Upper lobe of right lung (tissue), 1 donor: ENCODE results near the gene SHANK1. TPM values are rescaled to one million over a fixed set of nuclear protein-coding genes. Genes with fewer than 3 reads are reported as not detected.

Experiments used
- ATAC-seq: fragments of 200-7000 bp; cut with Tn5 transposase; one replicate; pipeline ENCODE4 v1.9.1; 2020; ENCODE audit warnings: mild to moderate bottlenecking, moderate library complexity
- DNase-seq: peaks from one replicate; pipeline ENCODE4 v3.0.0-alpha.2; 2020
- H3K27ac ChIP-seq: fragments of 200-600 bp; one replicate; pipeline ENCODE4 v1.8.0; 2022
- H3K27me3 ChIP-seq: fragments of 200-600 bp; one replicate; pipeline ENCODE4 v1.8.0; 2022; ENCODE audit warnings: mild to moderate bottlenecking
- H3K36me3 ChIP-seq: fragments of 200-600 bp; one replicate; pipeline ENCODE4 v1.8.0; 2022
- H3K4me1 ChIP-seq: fragments of 200-600 bp; one replicate; pipeline ENCODE4 v1.8.0; 2022
- H3K4me3 ChIP-seq: fragments of 200-600 bp; one replicate; pipeline ENCODE4 v1.8.0; 2022; ENCODE audit warnings: mild to moderate bottlenecking
- H3K9me3 ChIP-seq: fragments of 200-600 bp; one replicate; pipeline ENCODE4 v1.8.0; 2022
- intact Hi-C: fragments of 100-400 bp; cut with DNase I; formaldehyde crosslinking; loops from one replicate; pipeline ENCODE4 v1.11.0; 2022
- total RNA-seq: library from RNA; stranded (reverse); fragmentation: NEBNext Ultra II Directional; extraction: Animal tissue kit (Norgen Biotek cat#: 25700); gene quantifications from one replicate; pipeline ENCODE4 v1.2.1, GENCODE V29; 2021
- TF ChIP-seq, protein P1 (sequence below): fragments of 200-600 bp; IDR thresholded peaks from one replicate; pipeline ENCODE4 v1.8.0; 2022; ENCODE audit warnings: antibody characterized with exemption
- donor health status: DM: no; HTN: yes; CAD: no; lungs with severe emphysema.

SHANK1 gene
- total RNA-seq, 1 donor from 2014 or later: 0.35 TPM

DNA sequence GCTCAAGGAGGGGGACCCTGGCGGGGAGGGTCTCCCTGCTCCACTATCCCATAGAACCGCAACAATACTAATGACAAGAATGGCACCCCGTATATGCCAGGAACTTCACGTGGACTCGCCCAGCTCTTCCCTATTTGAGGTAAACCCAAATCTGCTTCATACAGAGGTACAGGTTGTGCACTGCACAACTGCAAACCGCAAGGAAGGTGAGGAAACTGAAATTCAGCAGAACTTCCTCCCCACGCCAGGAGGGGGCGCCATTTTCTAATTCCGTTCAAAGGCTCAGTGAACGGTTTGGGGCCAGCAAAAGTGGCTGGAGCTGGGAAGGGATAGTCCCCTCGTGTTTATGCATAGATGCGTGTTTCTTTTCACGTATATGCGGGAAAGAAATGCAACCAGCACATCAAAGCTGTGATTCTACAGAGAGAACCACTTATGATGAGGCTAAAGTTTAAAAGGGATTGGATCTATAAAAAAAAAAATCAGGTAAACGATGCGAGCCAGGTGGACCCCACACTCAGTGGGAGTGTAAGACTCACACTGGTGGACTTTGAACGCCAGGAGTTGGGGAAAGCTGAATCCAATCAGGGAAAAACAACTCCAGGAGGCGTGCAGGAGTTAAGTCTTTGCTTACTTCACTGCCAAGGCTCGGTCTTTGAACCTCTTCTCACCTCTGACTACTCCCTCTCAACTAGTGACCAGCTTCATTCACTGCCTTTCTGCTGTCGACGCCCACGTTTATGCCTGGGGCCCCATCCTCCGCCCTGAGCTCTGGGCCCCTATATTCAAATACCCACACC, 50.1 kb downstream of the SHANK1 start:
- Histone ChIP-seq H3K27ac (no peak overlapping the region), H3K36me3 (no peaks in the 10 kb centered on the region), H3K27me3 (peaks cover 51% of the 10 kb centered on the region), H3K9me3 (no peaks in the 10 kb centered on the region), H3K4me3 (no peak overlapping the region), H3K4me1 (no peaks in the 10 kb centered on the region)
- ATAC-seq: peak; percentile 57
- TF ChIP-seq, protein P1, sequence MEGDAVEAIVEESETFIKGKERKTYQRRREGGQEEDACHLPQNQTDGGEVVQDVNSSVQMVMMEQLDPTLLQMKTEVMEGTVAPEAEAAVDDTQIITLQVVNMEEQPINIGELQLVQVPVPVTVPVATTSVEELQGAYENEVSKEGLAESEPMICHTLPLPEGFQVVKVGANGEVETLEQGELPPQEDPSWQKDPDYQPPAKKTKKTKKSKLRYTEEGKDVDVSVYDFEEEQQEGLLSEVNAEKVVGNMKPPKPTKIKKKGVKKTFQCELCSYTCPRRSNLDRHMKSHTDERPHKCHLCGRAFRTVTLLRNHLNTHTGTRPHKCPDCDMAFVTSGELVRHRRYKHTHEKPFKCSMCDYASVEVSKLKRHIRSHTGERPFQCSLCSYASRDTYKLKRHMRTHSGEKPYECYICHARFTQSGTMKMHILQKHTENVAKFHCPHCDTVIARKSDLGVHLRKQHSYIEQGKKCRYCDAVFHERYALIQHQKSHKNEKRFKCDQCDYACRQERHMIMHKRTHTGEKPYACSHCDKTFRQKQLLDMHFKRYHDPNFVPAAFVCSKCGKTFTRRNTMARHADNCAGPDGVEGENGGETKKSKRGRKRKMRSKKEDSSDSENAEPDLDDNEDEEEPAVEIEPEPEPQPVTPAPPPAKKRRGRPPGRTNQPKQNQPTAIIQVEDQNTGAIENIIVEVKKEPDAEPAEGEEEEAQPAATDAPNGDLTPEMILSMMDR: peak; percentile 77
- no peak for DNase-seq
- intact Hi-C loops: no loop called here

DNA sequence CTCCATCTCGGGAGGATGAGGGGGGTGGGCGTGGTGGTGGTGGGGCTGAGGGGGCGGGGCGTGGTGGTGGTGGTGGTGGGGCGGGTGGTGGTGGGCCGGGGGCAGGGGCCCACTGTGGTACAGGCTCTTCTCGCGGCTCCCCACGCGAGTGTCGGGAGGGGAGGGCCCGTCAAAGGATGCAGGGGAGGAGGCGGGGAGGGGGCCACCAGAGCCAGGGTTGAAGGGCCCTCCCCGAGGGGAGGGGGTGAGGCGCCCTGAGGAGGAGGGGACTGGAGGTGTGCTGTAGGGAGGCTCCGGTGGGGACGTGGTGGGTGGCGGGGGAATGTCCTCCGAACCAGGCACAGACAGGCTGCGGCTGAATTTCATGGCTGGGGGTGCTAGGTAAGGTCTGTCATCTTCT, 50.7 kb downstream of the SHANK1 start:
- Histone ChIP-seq H3K4me3 (no peak overlapping the region), H3K27me3 (peaks cover 54% of the 10 kb centered on the region), H3K27ac (no peak overlapping the region), H3K36me3 (no peaks in the 10 kb centered on the region), H3K4me1 (no peaks in the 10 kb centered on the region), H3K9me3 (no peaks in the 10 kb centered on the region)
- ATAC-seq (no peak), DNase-seq (no peak)
- TF ChIP-seq, protein P1: no peak
- intact Hi-C loops: no loop called here

DNA sequence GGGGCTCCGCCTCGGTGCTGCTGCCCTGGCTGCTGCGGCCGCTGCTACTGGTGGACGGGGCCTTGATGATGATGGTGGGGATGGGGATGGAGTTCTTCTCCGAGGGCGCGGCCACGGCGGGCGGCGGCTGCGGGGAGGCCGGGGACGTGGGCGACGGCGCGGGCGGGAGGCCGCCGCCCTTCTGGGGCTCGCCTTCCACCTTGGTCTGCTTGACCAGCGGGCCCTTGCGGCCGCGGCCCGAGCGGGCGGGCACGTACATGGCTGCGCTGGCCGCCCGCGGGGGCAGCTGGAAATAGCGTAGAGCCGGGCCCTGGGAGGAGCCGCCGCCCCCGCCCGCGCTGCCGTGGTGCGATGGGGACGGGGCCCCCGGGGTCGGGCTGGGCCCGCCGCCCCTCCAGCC, 51.2 kb downstream of the SHANK1 start:
- ATAC-seq: no peak
- Histone ChIP-seq H3K27me3 (peaks cover 54% of the 10 kb centered on the region), H3K4me1 (no peaks in the 10 kb centered on the region), H3K36me3 (no peaks in the 10 kb centered on the region), H3K4me3 (no peak overlapping the region), H3K9me3 (no peaks in the 10 kb centered on the region), H3K27ac (no peak overlapping the region)
- intact Hi-C loops: no loop called here
- TF ChIP-seq, protein P1: no peak
- no peak for DNase-seq

DNA sequence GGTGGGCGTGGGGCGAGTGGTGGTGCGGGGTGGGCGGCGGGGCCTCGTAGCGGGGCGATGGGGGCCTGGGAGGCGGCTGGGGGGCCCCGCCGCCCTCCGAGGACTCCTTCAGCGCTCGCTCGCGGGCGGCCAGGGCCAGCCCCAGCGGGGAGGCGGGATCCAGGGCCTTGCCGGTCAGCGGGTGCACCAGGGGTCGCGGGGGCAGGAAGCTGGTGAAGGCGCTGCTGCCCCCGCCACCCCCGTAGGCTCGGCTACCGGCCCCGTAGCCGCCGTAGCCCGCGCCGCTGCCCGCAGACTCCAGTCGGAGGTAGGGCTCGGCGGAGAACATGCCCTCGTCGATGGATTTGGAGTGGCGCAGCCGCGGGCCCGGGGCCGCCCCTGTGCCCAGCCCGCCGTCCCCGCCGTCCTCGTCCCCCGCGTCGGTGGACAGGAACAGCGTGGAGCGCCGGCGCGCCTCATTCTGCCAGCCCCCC, 51.8 kb downstream of the SHANK1 start:
- Histone ChIP-seq H3K9me3 (no peaks in the 10 kb centered on the region), H3K36me3 (no peaks in the 10 kb centered on the region), H3K4me1 (no peaks in the 10 kb centered on the region), H3K27ac (no peak overlapping the region), H3K4me3 (no peak overlapping the region), H3K27me3 (peaks cover 54% of the 10 kb centered on the region)
- intact Hi-C loops: no loop called here
- ATAC-seq: no peak
- DNase-seq: no peak
- TF ChIP-seq, protein P1: no peak

DNA sequence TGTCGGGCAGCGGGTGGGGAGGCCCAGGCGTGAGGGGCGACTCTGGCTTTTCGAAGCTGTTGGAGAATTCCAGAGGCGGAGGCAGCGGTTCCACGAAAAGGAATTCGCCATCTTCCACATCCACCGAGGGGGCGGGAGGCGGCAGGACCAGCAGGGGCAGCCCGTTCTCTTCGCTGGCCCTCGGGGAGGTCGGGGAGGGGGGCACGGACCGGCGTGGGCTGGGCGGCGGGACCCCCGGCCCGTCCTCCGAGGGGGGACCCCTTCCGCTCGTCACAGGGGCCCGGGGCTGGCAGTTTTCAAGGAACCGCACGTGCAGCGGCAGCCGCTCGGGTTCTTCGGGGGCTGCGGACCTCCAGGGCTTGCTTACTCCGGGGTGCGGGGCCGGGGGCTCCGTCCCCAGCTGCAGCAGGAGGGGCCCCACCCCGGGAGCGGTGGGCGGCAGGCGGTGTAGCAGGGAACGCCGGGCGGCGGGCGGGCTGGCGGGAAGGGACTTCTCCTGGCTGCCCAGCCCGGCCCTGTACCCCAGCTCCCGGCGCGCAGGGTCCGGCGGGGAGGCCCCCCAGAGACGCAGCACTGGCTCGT, 52.3 kb downstream of the SHANK1 start:
- Histone ChIP-seq H3K36me3 (no peaks in the 10 kb centered on the region), H3K4me3 (no peak overlapping the region), H3K4me1 (no peaks in the 10 kb centered on the region), H3K27ac (no peak overlapping the region), H3K9me3 (no peaks in the 10 kb centered on the region), H3K27me3 (peaks cover 54% of the 10 kb centered on the region)
- DNase-seq (no peak), ATAC-seq (no peak)
- TF ChIP-seq, protein P1: no peak
- intact Hi-C loops: no loop called here
